H1 (cell line): Measurements from ENCODE around the gene CLCNKB. TPM values are rescaled to one million over a fixed set of nuclear protein-coding genes. Genes with fewer than 3 reads are reported as not detected.

Experiments used
- CTCF ChIA-PET: fragments of 300-600 bp; sonication (Branson Sonifier 250); formaldehyde crosslinking; loops from one replicate; lab custom pipeline; 2021; ENCODE audit not compliant: partially characterized antibody; lab: Charles Lee
- POLR2A ChIA-PET: fragments of 300-600 bp; sonication (Branson Sonifier 250); formaldehyde crosslinking; loops from one replicate; lab custom pipeline; 2021; ENCODE audit warnings: inconsistent platforms; ENCODE audit not compliant: partially characterized antibody; lab: Charles Lee
- DNase-seq, 2 experiments: peaks; one replicate each; pipeline versions ENCODE4 v3.0.0 to v3.0.0-alpha.2; 2010 to 2022; ENCODE audit warnings: low spot score in 2 of 2, low read depth in 1 of 2, mixed read lengths in 1 of 2
- FAIRE-seq: peaks from 2 replicates; lab custom pipeline; 2011; peaks lifted over from hg19 to GRCh38; lab: Jason Lieb, UNC
- H2AFZ ChIP-seq: 2 replicates; pipeline ENCODE4 v1.8.1; 2012; ENCODE audit warnings: low read length, inconsistent platforms
- H2AK5ac ChIP-seq: 2 replicates; pipeline ENCODE4 v1.6.1; 2013; ENCODE audit warnings: low read depth, low read length
- H2BK120ac ChIP-seq: replicated peaks from 2 replicates; pipeline ENCODE3; 2013; ENCODE audit warnings: low read depth, low read length, inconsistent platforms
- H2BK12ac ChIP-seq: 2 replicates; pipeline ENCODE4 v1.6.1; 2013; ENCODE audit warnings: low read depth, low read length
- H2BK15ac ChIP-seq: 2 replicates; pipeline ENCODE4 v1.6.1; 2013; ENCODE audit warnings: low read length
- H2BK20ac ChIP-seq: 2 replicates; pipeline ENCODE4 v1.6.1; 2013; ENCODE audit warnings: low read length
- H2BK5ac ChIP-seq: 2 replicates; pipeline ENCODE4 v1.6.1; 2013; ENCODE audit warnings: low read depth, low read length
- H3K14ac ChIP-seq: 2 replicates; pipeline ENCODE4 v1.6.1; 2013; ENCODE audit warnings: inconsistent platforms; ENCODE audit not compliant: insufficient read length
- H3K18ac ChIP-seq: 2 replicates; pipeline ENCODE4 v1.6.1; 2013; ENCODE audit warnings: low read length; ENCODE audit errors: extremely low read depth
- H3K23ac ChIP-seq: 2 replicates; pipeline ENCODE4 v1.6.1; 2013; ENCODE audit warnings: inconsistent platforms; ENCODE audit not compliant: insufficient read length
- H3K23me2 ChIP-seq: 2 replicates; pipeline ENCODE4 v1.6.1; 2013; ENCODE audit warnings: low read depth, low read length
- H3K27ac ChIP-seq: 2 replicates; pipeline ENCODE4 v1.6.1; 2011; ENCODE audit warnings: low read depth, low read length, inconsistent platforms
- H3K27me3 ChIP-seq, 4 experiments: replicated peaks in 1 of 4; 1 replicate in 1 of 4; 2 replicates in 3 of 4; pipeline versions ENCODE4 v1.6.1 to v1.8.1; 2011 to 2013; ENCODE audit warnings: low read length in 3 of 4, mild to moderate bottlenecking in 3 of 4, inconsistent platforms in 2 of 4, mixed read lengths in 2 of 4, moderate library complexity in 1 of 4; ENCODE audit not compliant: control insufficient read depth in 3 of 4, insufficient read depth in 3 of 4; ENCODE audit errors: extremely low read depth in 1 of 4
- H3K36me3 ChIP-seq, 4 experiments: 2 replicates each; pipeline versions ENCODE4 v1.6.1 to v1.8.1; 2011 to 2013; ENCODE audit warnings: mild to moderate bottlenecking in 4 of 4, low read length in 3 of 4, moderate library complexity in 2 of 4, control low read depth in 1 of 4, inconsistent platforms in 1 of 4; ENCODE audit not compliant: insufficient read depth in 4 of 4, control insufficient read depth in 2 of 4
- H3K4ac ChIP-seq: replicated peaks from 2 replicates; pipeline ENCODE3; 2013; ENCODE audit warnings: low read length, low read depth, mixed read lengths, inconsistent platforms; ENCODE audit not compliant: insufficient read length
- H3K4me1 ChIP-seq, 4 experiments: replicated peaks in 1 of 4; 1 replicate in 1 of 4; 2 replicates in 3 of 4; pipeline versions ENCODE4 v1.6.1 to v1.8.1; 2011 to 2013; ENCODE audit warnings: low read length in 3 of 4, inconsistent platforms in 2 of 4, mixed read lengths in 1 of 4; ENCODE audit not compliant: insufficient read depth in 4 of 4, control insufficient read depth in 3 of 4
- H3K4me2 ChIP-seq, 2 experiments: 2 replicates each; pipeline versions ENCODE4 v1.6.1 to v1.8.1; 2011 to 2013; ENCODE audit warnings: low read depth in 2 of 2, low read length in 2 of 2, control low read depth in 1 of 2, inconsistent platforms in 1 of 2, mild to moderate bottlenecking in 1 of 2; ENCODE audit not compliant: insufficient read depth in 1 of 2
- H3K4me3 ChIP-seq, 4 experiments: fragments of 200-600, 300-600 bp in 1 of 4; sonication (generic), shearing (Covaris generic), sonication (Bioruptor Twin) in 1 of 4; 2 replicates each; pipeline versions ENCODE4 v1.5.1 to v1.8.1; 2011 to 2016; ENCODE audit warnings: low read length in 4 of 4, low read depth in 3 of 4, control low read depth in 2 of 4, inconsistent platforms in 2 of 4, mild to moderate bottlenecking in 2 of 4, mixed read lengths in 1 of 4, moderate library complexity in 1 of 4; ENCODE audit not compliant: insufficient read depth in 2 of 4; ENCODE audit errors: extremely low read depth in 1 of 4
- H3K56ac ChIP-seq: replicated peaks from 2 replicates; pipeline ENCODE3; 2013; ENCODE audit warnings: low read depth, mild to moderate bottlenecking, mixed read lengths, low read length, inconsistent platforms; ENCODE audit not compliant: insufficient read length
- H3K79me1 ChIP-seq: 2 replicates; pipeline ENCODE4 v1.6.1; 2013; ENCODE audit warnings: low read depth, low read length, control low read depth
- H3K79me2 ChIP-seq, 2 experiments: 2 replicates each; pipeline versions ENCODE4 v1.6.1 to v1.8.1; 2012 to 2013; ENCODE audit warnings: low read length in 2 of 2, mild to moderate bottlenecking in 2 of 2, inconsistent platforms in 1 of 2; ENCODE audit not compliant: insufficient read depth in 2 of 2, control insufficient read depth in 1 of 2
- H3K9ac ChIP-seq, 4 experiments: replicated peaks in 1 of 4; 1 replicate in 1 of 4; 2 replicates in 3 of 4; pipeline versions ENCODE4 v1.6.1 to v1.8.1; 2011 to 2013; ENCODE audit warnings: low read depth in 3 of 4, low read length in 3 of 4, control low read depth in 2 of 4, mild to moderate bottlenecking in 2 of 4, moderate library complexity in 2 of 4, inconsistent platforms in 1 of 4; ENCODE audit errors: extremely low read depth in 1 of 4
- H3K9me3 ChIP-seq, 2 experiments: 2 replicates each; pipeline versions ENCODE4 v1.6.1 to v1.8.1; 2012 to 2013; ENCODE audit warnings: mild to moderate bottlenecking in 2 of 2, moderate library complexity in 2 of 2, control low read depth in 1 of 2, inconsistent platforms in 1 of 2, low read depth in 1 of 2, low read length in 1 of 2, mixed read lengths in 1 of 2; ENCODE audit not compliant: insufficient read depth in 2 of 2
- H4K20me1 ChIP-seq, 2 experiments: replicated peaks in 1 of 2; 2 replicates each; pipeline versions ENCODE3 to v1.8.1; 2011 to 2013; ENCODE audit warnings: inconsistent platforms in 2 of 2, low read length in 2 of 2, mild to moderate bottlenecking in 1 of 2; ENCODE audit not compliant: insufficient read depth in 2 of 2, control insufficient read depth in 1 of 2
- H4K5ac ChIP-seq: 2 replicates; pipeline ENCODE4 v1.6.1; 2013; ENCODE audit warnings: low read length, low read depth, mixed read lengths, inconsistent platforms; ENCODE audit not compliant: insufficient read length
- H4K8ac ChIP-seq: 2 replicates; pipeline ENCODE4 v1.8.0; 2013; ENCODE audit warnings: mild to moderate bottlenecking, moderate library complexity, low read length, inconsistent platforms; ENCODE audit not compliant: insufficient read depth; ENCODE audit errors: extremely low read depth
- H4K91ac ChIP-seq: replicated peaks from 2 replicates; pipeline ENCODE3; 2013; ENCODE audit warnings: low read length, mixed read lengths, inconsistent platforms; ENCODE audit not compliant: insufficient read length
- ATF2 ChIP-seq: IDR thresholded peaks from 2 replicates; pipeline ENCODE4 v1.6.1; 2012; ENCODE audit warnings: low read length, inconsistent platforms
- BCL11A ChIP-seq, 2 experiments: IDR thresholded peaks; one replicate each; pipeline ENCODE4 v1.6.1; 2011; ENCODE audit warnings: low read depth in 2 of 2, low read length in 2 of 2, mild to moderate bottlenecking in 2 of 2
- CEBPB ChIP-seq: IDR thresholded peaks from 2 replicates; pipeline ENCODE4 v1.6.1; 2012; ENCODE audit warnings: low read depth, low read length
- HDAC2 ChIP-seq, 2 experiments: fragments of 300-600 bp in 1 of 2; sonication (generic) in 1 of 2; IDR thresholded peaks; 2 replicates each; pipeline ENCODE4 v1.6.1; 2011 to 2012; ENCODE audit warnings: low read depth in 2 of 2, low read length in 2 of 2, mild to moderate bottlenecking in 2 of 2, moderate library complexity in 2 of 2, borderline replicate concordance in 1 of 2, inconsistent platforms in 1 of 2
- NANOG ChIP-seq: IDR thresholded peaks from 2 replicates; pipeline ENCODE4 v1.6.1; 2011; ENCODE audit warnings: low read length, low read depth, mild to moderate bottlenecking, inconsistent platforms; ENCODE audit not compliant: insufficient read depth, poor library complexity, severe bottlenecking
- SP1 ChIP-seq: IDR thresholded peaks from 2 replicates; pipeline ENCODE4 v1.6.1; 2011; ENCODE audit warnings: low read depth, low read length
- SUZ12 ChIP-seq: fragments of 200-600 bp; sonication (generic); IDR thresholded peaks from 2 replicates; pipeline ENCODE4 v1.6.1; 2012; ENCODE audit warnings: mild to moderate bottlenecking, inconsistent platforms, low read length, moderate library complexity, mixed read lengths
- WGBS, 2 experiments: shearing (Covaris generic) in 1 of 2; methylation state at CpG; one replicate each; pipeline versions ENCODE4 v1.1.6 to v1.1.7; 2013 to 2015; ENCODE audit warnings: low lambda C conversion rate in 2 of 2, mixed read lengths in 2 of 2, inconsistent platforms in 1 of 2, low coverage in 1 of 2, missing lambda C conversion rate in 1 of 2; ENCODE audit not compliant: insufficient replicate concordance in 2 of 2, insufficient coverage in 1 of 2, insufficient read length in 1 of 2; ENCODE audit errors: extremely low coverage in 1 of 2, missing lambda C conversion rate in 1 of 2; 5-methylcytosine and 5-hydroxymethylcytosine counted together
- polyA plus RNA-seq, 7 experiments: library from polyadenylated mRNA; depleted of rRNA in 3 of 7; stranded (reverse) in 5 of 7; unstranded in 2 of 7; fragments of >200 nt in 5 of 7; fragments of 200-250 nt in 2 of 7; gene quantifications; 1 replicate in 5 of 7; 2 replicates in 1 of 7; 4 replicates in 1 of 7; pipeline versions ENCODE4 v1.2.1 to v1.2.3, GENCODE V29; 2011 to 2013; ENCODE audit warnings: missing spikeins in 2 of 7, mixed read lengths in 2 of 7
- total RNA-seq: library from RNA; stranded (reverse); fragmentation: NEBNext Ultra II Directional; extraction: Animal tissue kit (Norgen Biotek cat#: 25700); gene quantifications from 2 replicates; pipeline ENCODE4 v1.2.1, GENCODE V29; 2021

CLCNKB gene
- total and polyA plus RNA-seq, 2 of the 8 experiments (the other 6 are each of a cell fraction or from before 2014, with no cell fraction given): 1.2 to 3.5 TPM

GRCh38 chr1:16017076-16017460 lies 26.5 kb upstream of the CLCNKB start:
- Histone ChIP-seq H3K79me1 (no peaks in the 10 kb centered on the region), H4K91ac (no peak overlapping the region), H2BK20ac (no peak overlapping the region), H3K4me3 (no peak overlapping the region), H2BK120ac (no peak overlapping the region), H3K36me3 (no peaks in the 10 kb centered on the region), H2AFZ (no peak overlapping the region), H3K27me3 (peaks cover 0 to 2% (median 0%) of the 10 kb centered on the region in 4 experiments; a peak in 1 of 7 replicates), H4K8ac (no peak overlapping the region; the same call in 1 of the 2 replicates), H2AK5ac (no peak overlapping the region), H3K9ac (no peak overlapping the region), H3K4me1 (peaks cover 5 to 37% (median 20%) of the 10 kb centered on the region in 4 experiments), H3K23ac (no peak overlapping the region), H3K56ac (no peak overlapping the region), H2BK5ac (peak overlapping the region; percentile 16; the same call in 1 of the 2 replicates), H3K4me2 (no peak overlapping the region), H4K5ac (no peak overlapping the region), H2BK15ac (no peak overlapping the region), H3K9me3 (no peaks in the 10 kb centered on the region), H3K4ac (no peak overlapping the region), H3K14ac (no peak overlapping the region), H2BK12ac (0 out of 2 replicates have a peak overlapping the region, but pooled peaks have one; percentile 84), H3K18ac (no peak overlapping the region), H3K23me2 (no peaks in the 10 kb centered on the region; the same call in 1 of the 2 replicates), H4K20me1 (no peaks in the 10 kb centered on the region), H3K27ac (no peak overlapping the region), H3K79me2 (no peaks in the 10 kb centered on the region)
- ChIA-PET POLR2A (interaction anchor here (0.6 to 1.3 kb wide), 2 partner anchors 9 to 248 kb away, joined by 3 to 5 read pairs; no protein-coding TSS in a partner anchor), CTCF (interaction anchor here (0.9 to 6.6 kb wide), 5 partner anchors 10 to 62 kb away, joined by 3 to 41 read pairs (median 3); no protein-coding TSS in a partner anchor)
- DNase-seq: no peak
- no peak for FAIRE-seq
- 89% methylated on average over 10 of the region's 10 CpGs; no CpG with 5 or more reads in 1 of the 2 experiments for WGBS, 2 experiments
- TF ChIP-seq BCL11A (IDR thresholded peaks at IDR 0.05; ENCODE audit: low read depth in 2 of 2, low read length in 2 of 2) (no peak), CEBPB (no peak), SP1 (no peak), ATF2 (no peak), HDAC2 (IDR thresholded peaks at IDR 0.05; ENCODE audit: borderline replicate concordance in 1 of 2, low read depth in 2 of 2, low read length in 2 of 2) (no peak), SUZ12 (no peak), NANOG (no peak)
